ENCODE data around the gene PRKCA.
"Not testable (repeated sequence)": the region's sequence is repeated elsewhere in the genome, so short reads cannot be mapped to it uniquely, and the experiment has no call there.

The PRKCA gene

DNA sequence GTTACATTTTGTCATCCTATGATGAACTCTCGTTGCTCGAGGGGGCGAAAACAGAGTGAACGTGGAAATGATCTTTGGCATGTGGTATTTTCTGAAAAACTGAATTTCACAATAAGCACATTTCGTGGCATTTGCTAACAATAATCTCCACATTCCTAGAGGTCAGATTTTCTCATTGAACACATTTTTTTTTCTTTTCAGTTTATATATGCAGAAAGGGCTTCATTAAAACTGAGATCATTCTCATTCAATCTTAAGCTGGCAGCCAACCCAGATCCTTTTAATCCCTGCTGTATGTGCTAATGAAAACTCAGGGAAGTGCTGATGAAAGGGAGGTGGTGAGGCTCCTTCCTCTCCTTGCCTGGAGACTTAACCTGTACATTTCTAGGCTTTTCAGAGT, 52.6 kb downstream of the PRKCA start:
- DNase-seq, result no peak

DNA sequence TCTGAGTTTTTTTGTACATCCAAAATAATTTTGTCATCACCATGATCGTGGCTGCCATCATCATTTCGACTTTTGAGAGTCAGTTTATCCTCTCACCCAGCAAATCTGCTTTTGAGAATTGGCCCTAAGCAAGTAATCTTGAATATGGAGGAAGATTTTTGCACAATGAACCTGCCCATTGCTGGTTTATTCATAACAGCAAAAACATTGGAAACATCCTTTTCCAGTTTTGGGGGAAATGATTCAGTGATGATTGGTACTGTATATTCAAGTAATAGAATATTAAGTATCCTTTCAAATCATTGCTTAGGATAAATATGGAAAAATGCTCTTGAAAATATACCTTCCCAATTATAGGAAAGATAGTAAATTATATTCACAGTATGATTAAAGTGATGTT, 53.1 kb downstream of the PRKCA start:
- DNase-seq, result no peak

DNA sequence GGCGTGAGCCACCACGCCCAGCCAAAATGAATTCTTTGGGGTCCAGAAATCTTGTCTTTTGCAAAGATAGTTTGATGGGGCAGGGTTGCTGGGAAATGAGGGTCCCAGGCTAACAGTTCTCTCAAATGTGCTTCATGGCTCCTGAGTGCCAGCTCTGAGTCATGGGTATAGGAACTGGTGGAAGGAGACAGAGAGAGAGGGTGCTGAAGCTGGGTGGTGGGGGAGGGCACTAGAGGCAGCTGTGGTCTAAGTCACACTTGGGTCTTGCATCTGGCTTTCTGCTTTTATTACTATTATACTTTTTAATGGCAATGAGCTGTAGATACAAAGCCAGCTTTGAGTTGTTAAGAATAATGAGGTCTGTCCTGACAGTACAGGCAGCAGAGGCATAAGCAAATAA, 54.6 kb downstream of the PRKCA start:
- no peak for DNase-seq

DNA sequence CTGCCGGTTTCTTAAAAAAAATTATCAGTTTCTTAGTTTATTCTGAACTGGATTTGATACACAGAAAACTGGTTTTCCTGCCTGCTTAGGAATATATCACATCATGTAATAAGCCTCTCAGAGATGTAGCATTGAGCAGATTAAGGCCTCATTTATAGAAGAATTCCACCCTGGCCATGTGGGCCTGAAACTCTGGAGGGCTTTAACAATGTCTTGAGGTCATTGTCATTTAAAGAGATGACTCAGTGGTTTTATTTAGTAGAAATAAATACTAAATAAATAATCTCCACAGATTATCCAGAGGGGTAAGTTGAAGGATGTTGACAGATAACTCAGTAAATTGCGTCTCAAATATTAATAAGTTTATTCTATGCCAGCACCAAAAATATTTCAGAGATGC, 56.9 kb downstream of the PRKCA start:
- no peak for DNase-seq

DNA sequence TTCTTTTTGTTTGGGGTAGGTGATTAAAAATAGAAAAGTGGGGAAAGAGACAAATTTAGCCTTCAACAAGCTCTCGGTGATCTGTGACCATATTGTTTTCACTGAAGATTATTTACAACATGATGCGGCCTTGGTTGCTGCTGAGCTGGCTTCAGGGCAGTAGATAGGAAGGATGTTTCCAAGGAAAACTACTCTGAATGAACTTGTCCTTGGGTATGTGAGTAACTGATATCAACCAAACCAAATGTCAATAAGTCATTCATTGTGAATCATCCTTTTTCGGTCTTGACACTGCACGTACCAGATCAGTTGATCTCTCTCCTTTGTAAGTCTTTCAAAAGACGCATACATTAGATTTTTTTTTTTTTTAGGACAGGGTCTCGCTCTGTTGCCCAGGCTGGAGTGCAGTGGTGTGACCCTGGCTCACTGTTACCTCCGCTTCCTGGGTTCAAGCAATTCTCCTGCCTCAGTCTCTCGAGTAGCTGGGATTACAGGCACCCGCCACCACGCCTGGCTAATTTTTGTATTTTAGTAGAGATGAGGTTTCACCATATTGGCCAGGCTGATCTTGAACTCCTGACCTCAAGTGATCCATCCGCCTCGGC, 58.6 kb downstream of the PRKCA start:
- DNase-seq, result not testable (repeated sequence)

DNA sequence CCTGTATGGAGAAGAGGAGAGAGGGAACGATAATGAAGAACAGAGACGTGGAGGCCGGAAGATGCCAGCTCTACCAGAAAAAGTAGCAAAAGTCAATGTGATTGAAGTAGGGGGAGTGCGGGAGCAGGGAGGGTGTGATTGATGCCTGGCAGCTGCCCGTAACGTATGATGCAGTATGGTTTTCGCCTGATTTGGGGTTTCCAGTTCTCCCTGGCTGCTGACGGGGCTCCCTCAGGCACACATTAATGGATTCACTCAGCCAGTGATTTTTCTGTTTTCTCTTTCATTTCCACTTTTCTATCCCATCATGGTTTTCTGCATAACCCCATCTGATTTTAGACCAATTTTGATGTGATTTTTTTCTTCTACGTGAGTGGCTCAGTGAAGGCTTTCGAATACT, 62.1 kb downstream of the PRKCA start:
- DNase-seq, result no peak

DNA sequence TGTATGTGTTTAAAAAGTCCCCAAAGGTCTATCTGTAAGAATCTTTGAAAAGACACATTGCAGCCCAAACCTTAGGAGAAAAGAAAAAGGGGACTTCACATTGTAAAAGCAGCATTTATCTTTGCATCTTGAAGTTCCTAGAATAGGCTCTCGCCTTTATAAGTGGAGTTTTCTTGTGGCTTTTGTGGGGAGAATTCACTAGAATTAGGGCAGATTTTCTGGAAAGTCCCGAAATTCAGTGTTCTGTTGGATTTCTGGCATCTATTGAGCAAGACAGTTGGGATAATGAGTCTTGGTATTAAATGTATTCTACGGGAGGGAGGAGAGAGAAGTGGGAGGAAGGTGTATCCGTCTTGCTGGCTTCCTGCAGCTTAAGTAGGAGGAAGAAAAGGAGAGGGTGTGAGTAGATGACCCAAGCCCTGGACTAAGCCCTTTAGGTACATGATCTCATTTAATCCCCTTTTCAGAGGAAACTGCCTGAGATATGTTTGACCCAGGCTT, 62.6 kb downstream of the PRKCA start:
- no peak for DNase-seq

DNA sequence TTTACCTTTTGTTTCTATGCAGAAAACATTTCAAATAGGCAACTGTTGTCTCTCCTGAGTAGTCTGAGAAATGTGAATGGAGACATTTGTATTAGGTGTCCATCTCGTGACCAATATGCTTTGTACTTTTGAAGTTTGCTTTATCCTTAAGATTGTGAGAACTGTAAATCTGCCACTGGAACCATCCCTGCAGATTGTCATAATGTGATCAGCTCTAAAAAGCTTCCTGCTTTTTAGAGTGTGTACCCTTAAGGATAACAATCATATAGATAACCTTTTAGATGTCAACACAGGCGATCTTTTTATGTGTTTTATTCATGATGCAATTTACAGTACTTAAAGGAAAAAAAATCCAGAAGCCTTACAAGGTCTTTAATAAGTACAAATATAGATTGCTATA, 63.5 kb downstream of the PRKCA start:
- DNase-seq, result no peak

DNA sequence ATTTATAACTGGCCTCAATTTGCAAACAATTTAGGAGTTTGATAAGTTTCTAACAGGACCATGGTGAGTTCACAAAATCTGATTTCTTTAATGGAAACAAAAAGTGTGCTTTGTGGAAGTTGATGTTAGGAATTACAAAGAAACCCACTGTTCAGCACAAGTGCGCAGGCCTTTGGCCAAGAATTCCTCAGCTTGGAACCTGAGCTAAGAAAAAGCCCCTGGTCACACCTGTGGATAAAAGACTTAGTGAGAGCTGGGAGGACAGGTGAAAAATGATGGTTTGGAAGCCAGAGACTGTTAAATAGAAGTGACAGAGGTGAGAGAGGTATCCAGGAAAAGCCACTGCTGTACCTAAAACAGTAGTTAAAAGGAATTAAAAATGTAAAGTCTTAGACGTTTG, 64.7 kb downstream of the PRKCA start:
- DNase-seq, result no peak

DNA sequence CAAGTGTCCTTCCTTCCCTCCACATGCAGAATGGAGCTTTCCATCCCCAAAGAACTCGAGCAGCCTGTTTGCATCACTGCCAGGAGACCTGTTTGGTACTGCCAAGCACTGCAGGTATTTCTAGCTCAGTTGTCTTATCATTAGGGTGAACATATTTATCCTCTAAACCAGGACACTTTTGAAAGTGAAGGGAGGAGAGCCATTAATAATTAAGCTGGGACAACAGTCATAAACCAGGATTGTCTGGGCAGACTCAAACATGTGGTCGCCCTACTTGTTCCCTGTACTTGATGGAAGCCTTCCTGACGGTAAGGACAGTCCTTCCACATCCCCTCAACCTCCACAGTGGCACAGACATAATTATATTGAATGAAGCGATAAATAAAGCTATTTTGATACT, 67.4 kb downstream of the PRKCA start:
- peak; percentile 24 for DNase-seq

DNA sequence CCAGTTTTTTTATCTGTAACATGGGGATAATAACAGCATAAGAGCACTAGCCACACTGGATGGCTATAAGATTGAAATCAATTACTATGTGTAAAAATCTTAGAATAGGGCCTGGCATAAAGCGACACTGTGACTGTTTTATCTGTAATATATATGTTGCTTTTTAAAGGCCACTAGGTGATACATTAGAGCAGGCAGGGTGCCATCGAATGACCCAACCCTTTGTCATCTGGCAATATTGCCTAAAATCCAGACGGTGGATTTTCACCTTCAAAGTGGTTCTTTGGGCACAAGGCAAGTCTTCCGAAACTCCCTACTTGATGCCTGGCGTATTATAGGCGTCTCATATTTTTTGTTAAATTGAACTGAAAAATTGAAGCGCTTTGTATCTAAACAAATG, 69.1 kb downstream of the PRKCA start:
- no peak for DNase-seq

DNA sequence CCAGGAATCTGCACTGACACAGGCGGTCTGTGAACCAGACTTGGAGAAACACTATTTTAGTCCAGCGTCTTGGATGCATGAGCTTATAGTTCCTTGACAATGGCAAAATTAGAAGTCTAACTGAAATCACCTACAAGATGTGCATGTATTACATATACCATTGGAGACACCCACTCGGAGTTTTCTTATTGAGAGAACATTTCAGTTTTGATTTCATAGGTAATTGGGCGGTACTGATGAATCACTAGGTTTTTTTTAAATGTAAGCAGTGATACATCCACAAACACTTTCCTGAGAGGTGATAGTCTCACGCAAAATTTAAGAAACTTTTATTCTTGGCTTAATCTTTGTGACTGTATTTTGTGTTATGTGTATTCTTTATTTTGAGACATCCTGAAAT, 69.8 kb downstream of the PRKCA start:
- DNase-seq, result no peak

DNA sequence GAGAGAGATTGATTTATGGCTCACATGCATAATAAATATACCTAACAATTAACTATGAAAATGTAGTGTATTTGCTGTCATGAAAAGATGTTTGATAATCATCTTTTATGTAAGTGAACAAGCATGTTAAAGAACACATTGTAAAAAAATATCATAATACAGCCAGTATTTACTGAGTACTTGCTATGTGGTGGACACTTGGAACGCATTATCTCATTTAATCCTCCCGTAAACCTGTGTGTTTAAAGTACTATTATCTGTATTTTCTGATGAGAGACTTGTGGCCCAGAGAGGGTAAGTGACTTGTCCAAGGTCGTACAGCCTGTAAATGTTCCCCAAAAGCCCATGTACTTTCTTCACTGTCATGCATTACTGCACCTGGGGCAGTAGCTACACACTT, 70.7 kb downstream of the PRKCA start:
- no peak for DNase-seq

DNA sequence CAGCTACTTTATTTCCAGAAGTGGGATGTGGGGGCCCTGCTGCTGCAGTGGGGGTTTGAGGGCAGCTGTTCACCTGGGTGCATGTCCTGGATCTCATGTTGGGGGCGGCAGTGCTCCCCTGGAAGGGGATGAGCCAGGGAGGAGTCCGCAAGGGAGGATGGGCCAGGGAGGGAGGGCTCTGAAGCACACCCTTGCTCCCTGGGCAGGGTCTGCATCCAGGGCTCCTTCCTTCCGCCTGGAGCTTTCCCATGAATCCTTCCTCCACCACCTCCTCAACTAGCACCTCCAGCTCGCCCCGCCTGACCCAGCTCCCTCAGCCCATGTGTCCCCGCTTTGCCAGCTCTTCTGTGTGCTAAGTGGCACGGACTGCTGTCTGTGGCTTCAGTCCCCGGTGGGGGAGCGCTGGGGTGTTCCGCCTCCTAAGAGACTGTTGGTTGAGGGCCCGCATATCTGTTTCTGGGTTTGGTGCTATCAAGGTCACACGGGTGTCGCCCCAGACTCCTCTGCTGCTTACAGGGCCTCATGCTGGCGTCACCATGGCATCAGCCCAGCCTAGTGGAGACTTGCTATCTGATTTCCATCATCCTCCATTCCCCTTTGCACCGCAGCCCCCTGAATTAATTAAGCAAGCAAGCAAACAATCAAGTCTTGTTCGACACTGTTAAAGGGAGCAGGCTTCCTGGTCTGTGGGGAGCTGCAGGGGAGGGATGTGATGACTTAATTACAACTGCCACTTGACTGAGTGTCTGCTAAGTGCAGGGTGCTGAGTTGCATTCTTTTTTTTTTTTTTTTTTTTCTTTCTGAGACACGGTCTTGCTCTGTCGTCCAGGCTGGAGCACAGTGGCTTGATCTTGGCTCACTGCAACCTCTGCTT, 71.8 kb downstream of the PRKCA start:
- DNase-seq, result peak; percentile 45

DNA sequence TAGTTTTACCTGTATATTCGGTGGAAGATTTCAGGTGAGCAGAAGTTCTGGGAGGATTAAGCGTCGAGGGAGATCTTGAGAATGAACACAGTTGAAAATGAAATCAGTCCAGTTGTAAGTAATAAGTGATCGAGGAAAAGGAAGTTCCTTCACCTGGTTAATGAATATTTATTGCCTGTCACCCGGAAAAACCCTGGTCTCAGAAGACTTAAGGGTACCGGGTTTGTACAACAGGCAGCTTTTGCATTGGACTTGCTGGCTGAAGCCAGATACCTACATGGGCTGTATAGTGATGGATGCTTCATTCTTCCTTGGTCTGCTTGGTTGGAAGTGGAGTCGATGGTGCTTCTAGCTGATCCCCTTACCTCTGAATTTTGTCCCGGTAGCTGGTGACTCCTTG, 72.7 kb downstream of the PRKCA start:
- no peak for DNase-seq

DNA sequence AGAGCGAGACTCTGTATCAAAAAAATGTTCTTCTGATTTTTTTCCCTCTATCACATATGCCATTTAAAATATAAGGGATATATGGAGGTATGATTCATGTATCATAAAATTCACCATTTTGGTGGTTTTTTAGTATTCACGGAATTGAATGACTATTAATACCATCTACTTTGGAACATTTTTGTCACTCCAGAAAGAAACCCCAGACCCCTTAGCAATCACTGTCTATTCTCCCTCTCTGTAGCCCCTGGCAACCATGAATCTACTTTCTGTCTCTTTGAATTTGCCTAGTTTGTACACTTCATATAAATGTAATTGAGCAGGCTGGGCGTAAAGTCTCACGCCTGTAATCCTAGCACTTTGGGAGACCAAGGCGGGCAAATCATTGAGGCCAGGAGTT, 75.9 kb downstream of the PRKCA start:
- no peak for DNase-seq

DNA sequence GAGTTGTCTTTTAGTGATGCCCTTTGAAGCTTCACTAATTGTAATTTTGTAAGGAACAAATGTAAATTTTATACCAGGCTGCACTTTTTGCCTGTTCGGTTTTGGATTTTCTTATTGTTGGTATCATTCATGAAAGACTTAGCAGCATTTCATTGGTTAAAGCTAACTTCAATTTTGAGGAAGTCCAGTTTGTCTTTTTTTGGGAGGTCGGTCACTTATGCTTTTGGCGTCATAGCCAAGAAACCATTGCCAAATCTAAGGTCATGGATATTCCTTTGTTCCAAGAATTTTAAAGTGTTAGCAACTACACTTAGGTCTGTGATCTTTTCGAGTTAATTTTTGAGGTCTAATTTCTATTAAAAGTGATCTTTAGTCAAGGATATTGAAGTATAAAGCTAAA, 77.1 kb downstream of the PRKCA start:
- DNase-seq, result no peak

DNA sequence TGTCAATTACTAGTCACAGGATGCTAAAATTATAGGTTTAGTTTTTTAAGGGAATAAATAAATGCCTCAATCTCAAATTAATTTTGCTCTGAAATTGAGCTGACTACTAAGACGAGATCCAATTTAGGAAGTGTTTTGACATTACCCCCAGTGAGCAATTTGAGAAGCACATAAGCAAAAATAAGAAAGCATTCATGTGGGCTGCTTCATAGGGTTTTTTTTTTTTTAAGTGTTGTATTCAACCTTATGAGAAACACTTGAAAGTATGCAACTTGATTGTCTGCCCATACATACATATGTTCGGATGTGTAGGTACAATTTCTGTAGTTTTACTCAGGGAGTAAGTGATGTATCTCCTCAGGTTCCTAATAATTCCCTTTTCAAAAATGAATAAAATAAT, 77.6 kb downstream of the PRKCA start:
- DNase-seq, result no peak

DNA sequence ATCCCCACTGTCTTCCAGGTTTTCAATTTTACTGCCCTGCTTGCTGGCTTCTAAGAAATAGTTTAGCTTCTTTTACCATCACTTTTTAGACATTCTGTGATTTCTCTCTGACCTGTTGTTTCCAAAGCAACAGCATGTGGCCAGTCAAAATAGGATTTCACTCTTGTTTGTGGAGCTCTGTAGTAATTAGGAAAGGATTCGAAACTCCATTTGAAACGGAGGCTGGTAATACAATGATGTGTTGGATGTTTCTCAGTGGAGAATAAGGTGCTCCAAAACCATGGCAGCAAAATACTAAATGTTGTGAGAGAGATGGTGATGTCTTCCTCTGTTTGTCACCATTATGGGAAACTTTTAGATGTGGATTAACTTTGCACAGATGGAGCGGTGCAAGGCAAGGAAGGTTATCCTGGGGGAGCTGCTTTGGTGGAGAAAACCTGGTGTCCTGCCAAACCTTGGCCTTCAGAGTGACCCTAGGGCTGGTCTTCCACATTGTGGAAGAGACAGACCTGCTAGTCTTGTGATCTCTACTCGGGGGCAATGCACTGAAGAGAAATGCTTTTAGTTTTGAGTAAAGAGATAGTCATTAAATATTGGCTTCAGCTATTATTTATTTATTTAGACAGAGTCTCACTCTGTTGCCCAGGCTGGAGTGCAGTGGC, 79.4 kb downstream of the PRKCA start:
- DNase-seq, result no peak

DNA sequence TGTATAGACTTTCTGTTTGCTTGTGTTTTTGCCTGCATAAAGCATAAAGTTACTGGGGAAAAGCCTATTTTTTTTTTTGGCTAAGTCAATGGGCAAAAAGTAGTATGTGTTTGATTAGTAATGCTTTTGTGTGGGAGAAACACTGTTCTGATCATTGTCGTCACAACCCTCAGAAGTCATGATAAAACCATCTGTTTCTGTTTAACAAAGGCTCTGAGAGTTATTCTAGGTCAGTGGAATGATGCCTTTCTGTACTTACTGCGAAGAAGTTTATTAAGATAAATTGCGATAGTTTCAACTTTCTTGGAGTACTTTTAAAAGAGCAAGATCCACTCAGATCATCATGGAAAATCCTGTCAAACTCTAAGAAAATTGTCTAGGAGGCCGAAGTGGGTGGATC, 80.9 kb downstream of the PRKCA start:
- no peak for DNase-seq

DNA sequence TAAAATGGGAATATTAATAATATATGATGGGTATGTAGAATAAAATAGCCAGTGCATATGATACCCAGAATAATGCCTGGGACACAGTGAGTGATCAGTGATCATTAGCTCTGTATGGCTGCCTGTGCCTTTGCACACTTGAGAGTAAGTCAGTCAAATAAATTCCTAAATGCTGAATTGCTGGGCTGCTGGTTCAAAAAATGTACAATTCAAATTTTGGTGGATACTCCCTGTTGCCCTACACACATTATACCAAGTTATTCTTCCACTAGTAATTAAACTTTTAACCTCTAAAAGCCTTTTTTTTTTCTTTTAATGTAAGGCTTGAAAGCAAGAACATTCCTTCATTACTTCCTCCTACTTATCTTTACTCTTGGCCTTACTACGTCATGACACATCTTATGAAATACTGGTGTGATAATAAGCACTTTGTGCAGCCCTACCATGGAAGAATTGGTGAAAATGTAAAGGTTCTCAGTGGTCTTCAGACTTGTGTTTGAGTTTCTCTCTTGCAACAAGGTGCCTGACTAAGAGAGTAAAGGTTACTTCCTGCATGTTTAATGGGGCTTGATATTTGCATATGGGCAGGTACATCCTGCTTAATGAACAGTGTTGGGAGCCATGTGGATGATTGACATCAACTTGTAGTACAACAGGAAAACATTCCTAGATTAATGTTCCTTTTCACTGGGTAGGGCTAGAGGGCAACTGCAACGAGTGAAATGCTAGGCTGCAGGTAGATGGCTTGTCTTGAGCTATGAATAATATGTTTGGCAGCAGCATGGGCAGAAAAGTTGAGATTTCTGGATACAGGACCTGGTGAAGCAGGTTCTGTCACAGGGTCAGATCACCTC, 84.3 kb downstream of the PRKCA start:
- DNase-seq, result peak; percentile 79

DNA sequence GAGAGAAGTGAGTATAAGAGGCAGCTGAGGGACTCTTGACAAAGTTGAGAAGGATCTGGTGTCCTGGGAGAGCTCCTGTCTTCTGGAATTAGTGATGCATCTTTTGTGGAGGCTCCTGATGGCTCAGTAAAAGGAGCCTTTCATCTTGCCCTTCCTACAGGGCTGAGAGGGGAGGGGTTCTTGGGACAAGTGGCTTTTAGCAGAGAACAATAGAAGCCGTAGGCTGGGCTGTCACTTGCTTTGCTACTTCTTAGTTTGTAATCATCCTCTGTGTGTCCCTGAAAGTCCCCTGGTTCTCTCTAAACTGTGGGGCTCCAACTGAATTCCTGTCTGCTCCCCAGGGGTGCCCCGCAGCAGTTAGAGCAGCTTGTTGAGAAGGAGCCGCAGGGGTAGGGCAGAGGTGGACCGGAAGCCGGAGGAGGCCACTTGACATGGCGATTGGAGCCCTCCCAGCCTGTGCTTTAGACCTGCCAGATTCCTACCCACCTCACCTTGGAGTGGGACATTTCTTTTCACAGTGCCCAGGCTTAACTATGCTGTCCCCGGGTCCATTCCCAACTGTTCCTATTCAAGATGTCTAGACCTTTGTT, 85.1 kb downstream of the PRKCA start:
- DNase-seq, result no peak

Data from DMS53 (cell line).